ENCODE measurements around the gene CPM.

CPM gene

DNA sequence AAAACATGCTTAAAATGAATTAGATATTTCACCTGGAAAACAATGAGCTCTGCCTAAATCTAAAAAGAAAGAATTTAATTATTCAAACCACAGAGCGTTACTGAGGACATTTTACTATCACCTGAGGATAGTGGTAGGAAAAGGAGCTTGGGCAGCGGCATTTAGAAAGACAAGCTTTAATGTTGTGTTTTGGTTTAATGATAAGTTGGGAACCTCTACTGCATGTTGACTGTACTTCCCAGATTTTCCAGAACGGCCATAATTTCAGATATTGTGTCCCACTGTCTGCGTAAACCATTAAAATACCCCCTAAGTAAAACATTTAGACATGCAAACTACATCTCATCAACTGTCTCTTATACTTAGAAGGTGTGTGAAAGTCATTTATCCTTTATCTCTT, 55.4 kb downstream of the CPM start:
- no peaks in the 10 kb centered on the region for H3K4me1 ChIP-seq
- H3K4me3 ChIP-seq (ENCODE audit: low read depth, low read length), result no peak overlapping the region
- DNase-seq, result no peak
- no peaks in the 10 kb centered on the region for H3K9me3 ChIP-seq
- H3K27me3 ChIP-seq, result peaks cover 9% of the 10 kb centered on the region
- TF ChIP-seq, protein P1, sequence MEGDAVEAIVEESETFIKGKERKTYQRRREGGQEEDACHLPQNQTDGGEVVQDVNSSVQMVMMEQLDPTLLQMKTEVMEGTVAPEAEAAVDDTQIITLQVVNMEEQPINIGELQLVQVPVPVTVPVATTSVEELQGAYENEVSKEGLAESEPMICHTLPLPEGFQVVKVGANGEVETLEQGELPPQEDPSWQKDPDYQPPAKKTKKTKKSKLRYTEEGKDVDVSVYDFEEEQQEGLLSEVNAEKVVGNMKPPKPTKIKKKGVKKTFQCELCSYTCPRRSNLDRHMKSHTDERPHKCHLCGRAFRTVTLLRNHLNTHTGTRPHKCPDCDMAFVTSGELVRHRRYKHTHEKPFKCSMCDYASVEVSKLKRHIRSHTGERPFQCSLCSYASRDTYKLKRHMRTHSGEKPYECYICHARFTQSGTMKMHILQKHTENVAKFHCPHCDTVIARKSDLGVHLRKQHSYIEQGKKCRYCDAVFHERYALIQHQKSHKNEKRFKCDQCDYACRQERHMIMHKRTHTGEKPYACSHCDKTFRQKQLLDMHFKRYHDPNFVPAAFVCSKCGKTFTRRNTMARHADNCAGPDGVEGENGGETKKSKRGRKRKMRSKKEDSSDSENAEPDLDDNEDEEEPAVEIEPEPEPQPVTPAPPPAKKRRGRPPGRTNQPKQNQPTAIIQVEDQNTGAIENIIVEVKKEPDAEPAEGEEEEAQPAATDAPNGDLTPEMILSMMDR (IDR thresholded peaks at IDR 0.05; ENCODE audit: low read depth, low read length), result no peak
- H3K36me3 ChIP-seq, result no peaks in the 10 kb centered on the region

DNA sequence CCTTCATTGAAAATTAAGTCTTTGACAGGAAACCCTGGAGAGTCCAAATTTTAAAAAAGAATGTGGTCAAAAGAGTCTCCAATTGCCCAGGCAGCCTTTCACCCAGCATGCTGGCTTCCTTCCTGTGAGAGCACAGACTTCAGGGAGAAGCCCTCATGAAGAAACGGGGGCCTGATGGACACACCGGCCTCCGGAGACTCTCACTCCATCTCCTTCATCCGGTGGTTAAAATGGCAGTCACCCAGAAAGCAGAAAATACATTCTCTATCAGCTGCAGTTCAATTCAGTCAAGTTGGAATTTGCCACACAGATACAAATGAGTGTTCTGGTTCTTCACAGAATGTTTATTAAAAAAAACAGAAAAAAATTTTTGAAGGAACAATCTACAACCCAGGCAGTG, 56.5 kb downstream of the CPM start:
- Histone ChIP-seq H3K27me3 (peaks cover 9% of the 10 kb centered on the region), H3K9me3 (no peaks in the 10 kb centered on the region), H3K36me3 (no peaks in the 10 kb centered on the region), H3K4me1 (no peaks in the 10 kb centered on the region), H3K4me3 (ENCODE audit: low read depth, low read length) (no peak overlapping the region)
- TF ChIP-seq, protein P1 (IDR thresholded peaks at IDR 0.05; ENCODE audit: low read depth, low read length), result no peak
- DNase-seq, result no peak

DNA sequence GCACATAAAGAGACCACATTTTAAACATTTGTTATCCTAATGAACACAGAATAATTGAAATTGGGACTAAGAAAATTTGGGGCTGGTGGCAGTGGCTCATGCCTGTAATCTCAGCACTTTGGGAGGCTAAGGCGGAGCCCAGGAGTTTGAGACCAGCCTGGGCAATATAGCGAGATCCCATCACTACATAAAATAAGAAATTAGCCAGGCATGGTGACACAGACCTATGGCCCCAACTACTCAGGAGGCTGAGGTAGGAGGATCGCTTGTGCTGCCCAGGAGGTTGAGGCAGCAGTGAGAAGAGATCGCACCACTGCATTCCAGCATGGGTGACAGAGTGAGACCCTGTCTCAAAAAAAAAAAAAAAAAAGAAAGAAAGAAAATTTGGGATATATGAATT, 59.7 kb downstream of the CPM start:
- Histone ChIP-seq H3K36me3 (no peaks in the 10 kb centered on the region), H3K4me1 (no peaks in the 10 kb centered on the region), H3K9me3 (no peaks in the 10 kb centered on the region), H3K27me3 (peaks cover 13% of the 10 kb centered on the region), H3K4me3 (ENCODE audit: low read depth, low read length) (no peak overlapping the region)
- no peak for DNase-seq
- TF ChIP-seq, protein P1 (IDR thresholded peaks at IDR 0.05; ENCODE audit: low read depth, low read length), result no peak

DNA sequence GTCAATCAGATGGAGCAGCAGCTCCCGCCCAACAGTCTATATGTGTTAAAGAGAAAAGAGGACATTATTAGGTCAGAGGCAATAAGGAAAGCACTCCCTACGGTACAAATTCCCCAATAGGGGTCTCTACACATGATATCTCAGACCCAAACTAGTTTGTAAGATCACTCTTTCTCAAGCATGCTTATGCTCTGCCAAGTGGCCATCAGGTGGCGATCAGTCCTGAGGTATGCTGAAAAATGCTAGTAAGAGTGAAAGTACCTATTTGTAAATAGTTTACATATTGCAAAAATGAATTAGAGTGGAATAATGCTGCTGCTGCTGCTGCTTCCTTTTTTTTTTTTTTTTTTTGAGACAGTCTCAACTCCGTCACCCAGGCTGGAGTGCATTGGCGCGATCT, 61.0 kb downstream of the CPM start:
- Histone ChIP-seq H3K4me3 (ENCODE audit: low read depth, low read length) (no peak overlapping the region), H3K27me3 (peaks cover 9% of the 10 kb centered on the region), H3K4me1 (no peaks in the 10 kb centered on the region), H3K9me3 (no peaks in the 10 kb centered on the region), H3K36me3 (no peaks in the 10 kb centered on the region)
- TF ChIP-seq, protein P1 (IDR thresholded peaks at IDR 0.05; ENCODE audit: low read depth, low read length), result no peak
- DNase-seq, result no peak

DNA sequence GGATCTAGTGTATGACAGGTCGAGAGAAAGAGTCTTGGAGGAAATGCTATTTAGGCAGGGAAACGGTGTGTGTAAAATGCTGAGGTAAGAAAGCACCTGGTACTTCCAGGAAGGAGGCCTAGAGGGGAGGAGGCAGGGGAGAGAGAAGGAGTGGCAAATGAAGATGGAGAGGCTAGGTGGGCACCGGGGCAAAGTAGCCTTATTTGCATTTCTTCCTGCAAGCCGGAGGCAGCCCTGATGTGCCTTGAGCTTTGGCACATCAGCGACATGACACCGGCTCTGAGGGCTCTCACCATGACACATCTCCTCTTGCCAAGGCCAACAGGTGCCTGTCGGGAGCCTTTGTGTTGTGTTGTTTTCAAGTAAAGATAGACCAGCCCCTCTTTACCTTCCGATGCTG, 61.6 kb downstream of the CPM start:
- Histone ChIP-seq H3K4me1 (no peaks in the 10 kb centered on the region), H3K27me3 (peaks cover 5% of the 10 kb centered on the region), H3K9me3 (no peaks in the 10 kb centered on the region), H3K4me3 (ENCODE audit: low read depth, low read length) (no peak overlapping the region), H3K36me3 (no peaks in the 10 kb centered on the region)
- no peak for DNase-seq
- TF ChIP-seq, protein P1 (IDR thresholded peaks at IDR 0.05; ENCODE audit: low read depth, low read length), result no peak

DNA sequence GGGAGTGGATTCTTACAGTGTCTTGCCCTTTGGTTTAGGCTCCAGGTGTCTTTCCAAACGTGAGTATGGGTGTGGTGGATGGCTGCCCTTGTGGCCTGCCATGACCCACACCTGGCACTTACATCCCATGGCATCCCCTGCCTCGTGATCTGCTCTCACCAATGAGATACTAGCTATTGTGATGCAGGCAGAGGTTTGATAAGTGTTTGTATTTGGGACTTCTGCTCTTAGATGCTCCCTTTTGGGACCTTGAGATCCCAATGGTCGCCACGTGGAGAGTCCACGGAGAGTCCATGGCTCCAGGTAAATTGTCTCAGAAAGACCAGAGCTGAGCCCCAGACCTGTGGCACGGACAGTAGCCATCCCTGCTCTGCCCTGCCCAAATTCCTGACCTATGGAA, 62.5 kb downstream of the CPM start:
- TF ChIP-seq, protein P1 (IDR thresholded peaks at IDR 0.05; ENCODE audit: low read depth, low read length), result no peak
- Histone ChIP-seq H3K36me3 (no peaks in the 10 kb centered on the region), H3K4me1 (no peaks in the 10 kb centered on the region), H3K9me3 (no peaks in the 10 kb centered on the region), H3K4me3 (ENCODE audit: low read depth, low read length) (no peak overlapping the region), H3K27me3 (peaks cover 4% of the 10 kb centered on the region)
- no peak for DNase-seq
